Activated T-cell treated with anti-CD3 and anti-CD28 coated beads, Interleukin-2, amount 50 U/mL, for 48 hours (primary cell): ENCODE measurements around the gene C11orf71.

ENCODE experiments used
- DNase-seq, 2 experiments: peaks; one replicate each; pipeline ENCODE4 v3.0.0-alpha.2; 2020

C11orf71 gene

GRCh38 chr11:114353443-114353842, 46.9 kb downstream of the C11orf71 start:
- DNase-seq: no peak

DNA sequence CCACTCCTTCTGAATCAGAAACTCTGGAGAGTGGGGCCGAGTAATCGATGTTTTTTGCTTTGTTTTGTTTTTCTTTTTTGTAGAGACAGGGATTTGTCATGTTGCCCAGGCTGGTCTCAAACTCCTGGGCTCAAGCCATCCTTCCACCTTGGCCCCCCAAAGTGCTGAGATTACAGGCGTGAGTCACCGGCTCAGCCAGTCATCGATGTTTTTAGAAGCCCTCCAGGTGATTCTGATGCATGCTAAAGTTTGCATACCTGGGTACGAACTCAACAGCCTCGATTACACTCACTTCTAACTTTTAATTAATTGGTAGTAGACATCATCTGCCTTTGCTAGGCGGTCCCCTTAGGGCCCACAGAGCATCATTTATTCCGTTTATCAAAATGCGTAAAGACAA, 50.3 kb downstream of the C11orf71 start:
- DNase-seq: no peak
